ENCODE measurements around the gene SEMA3G.
A peak's percentile ranks its signal among the peaks of the same experiment; 100 is the strongest.

The SEMA3G gene

GRCh38 chr3:52443268-52443610 is 1.7 kb downstream of the SEMA3G start:
- intact Hi-C loops (cut with DNase I) = no loop called here
- DNase-seq = no peak

GRCh38 chr3:52442409-52443267 is 2.3 kb downstream of the SEMA3G start:
- intact Hi-C loops (cut with DNase I) = no loop called here
- DNase-seq = no peak

GRCh38 chr3:52441772-52442332 is 3.1 kb downstream of the SEMA3G start:
- no peak for DNase-seq
- intact Hi-C loops (cut with DNase I) = no loop called here

- intact Hi-C loops (cut with DNase I) = no loop called here
- DNase-seq = no peak
These were observed 3.7 kb downstream of the SEMA3G start for GRCh38 chr3:52441091-52441771.

- intact Hi-C loops (cut with DNase I) = no loop called here
- DNase-seq = no peak
These were observed 4.2 kb downstream of the SEMA3G start for GRCh38 chr3:52440671-52441070.

GRCh38 chr3:52440249-52440551 is 4.7 kb downstream of the SEMA3G start:
- intact Hi-C loops (cut with DNase I) = no loop called here

GRCh38 chr3:52439426-52440248 is 5.3 kb downstream of the SEMA3G start:
- intact Hi-C loops (cut with DNase I) = no loop called here
- no peak for DNase-seq

More at GRCh38 chr3:52440249-52440551, 4.7 kb downstream of the SEMA3G start:
- no peak for DNase-seq

- no peak for DNase-seq
- intact Hi-C loops (cut with DNase I) = no loop called here
These were observed 6.1 kb downstream of the SEMA3G start for GRCh38 chr3:52438579-52439425.

- no peak for DNase-seq
- intact Hi-C loops (cut with DNase I) = no loop called here
These were observed 6.9 kb downstream of the SEMA3G start for GRCh38 chr3:52438104-52438376.

- DNase-seq = no peak
- intact Hi-C loops (cut with DNase I) = no loop called here
These were observed 7.4 kb downstream of the SEMA3G start for GRCh38 chr3:52437326-52438103.

GRCh38 chr3:52436500-52437149 is 8.3 kb downstream of the SEMA3G start:
- DNase-seq = peak in 1 of 42 donors; percentile 22
- intact Hi-C loops (cut with DNase I) = no loop called here

- intact Hi-C loops (cut with DNase I) = no loop called here
- DNase-seq = peak in 1 of 42 donors; percentile 18
These were observed 9.4 kb downstream of the SEMA3G start for GRCh38 chr3:52435246-52436101.

GRCh38 chr3:52434491-52435115 is 10.3 kb downstream of the SEMA3G start:
- intact Hi-C loops (cut with DNase I) = no loop called here
- DNase-seq = no peak

GRCh38 chr3:52433996-52434479 is 10.9 kb downstream of the SEMA3G start:
- no peak for DNase-seq

GRCh38 chr3:52433328-52433995 is 11.4 kb downstream of the SEMA3G start:
- DNase-seq = peak in 1 of 42 donors; percentile 11
- intact Hi-C loops (cut with DNase I) = no loop called here

More at GRCh38 chr3:52433996-52434479, 10.9 kb downstream of the SEMA3G start:
- intact Hi-C loops (cut with DNase I) = no loop called here

All from head of caudate nucleus (tissue), 42 donors.